Panc1 (cell line): ENCODE measurements around the gene ACOT12. TPM values are rescaled to one million over a fixed set of nuclear protein-coding genes. Genes with fewer than 3 reads are reported as not detected.

Source experiments
- ATAC-seq: fragments of 200-7000 bp; cut with Tn5 transposase; 2 replicates; pipeline ENCODE4 v1.9.1; 2020; ENCODE audit warnings: mild to moderate bottlenecking, moderate library complexity
- BruUV-seq: library from RNA; stranded (reverse); fragments of 400-500 nt; replicated peaks from 2 replicates; lab custom pipeline; 2021; lab: Mats Ljungman, UMichigan
- CTCF ChIA-PET: fragments of 300-600 bp; sonication (Branson Sonifier 250); formaldehyde crosslinking; loops from one replicate; lab custom pipeline; 2022; ENCODE audit warnings: antibody characterized with exemption; lab: Charles Lee
- POLR2A ChIA-PET: fragments of 300-600 bp; sonication (Branson Sonifier 250); formaldehyde crosslinking; loops from one replicate; lab custom pipeline; 2022; ENCODE audit warnings: antibody characterized with exemption; lab: Charles Lee
- DNase-seq: peaks from one replicate; pipeline ENCODE4 v3.0.0-alpha.2; 2010; ENCODE audit warnings: low read depth, low spot score
- H3K27ac ChIP-seq: 2 replicates; pipeline ENCODE4 v1.5.1; 2011; ENCODE audit warnings: mild to moderate bottlenecking, low read length, inconsistent platforms
- H3K27me3 ChIP-seq: fragments of 200-500 bp; sonication (Bioruptor generic); 2 replicates; pipeline ENCODE4 v1.6.0; 2014; ENCODE audit warnings: low read length, inconsistent platforms; ENCODE audit not compliant: control insufficient read depth, insufficient read depth
- H3K36me3 ChIP-seq: fragments of 200-500 bp; sonication (Bioruptor generic); 2 replicates; pipeline ENCODE4 v1.5.1; 2014; ENCODE audit warnings: inconsistent platforms, mild to moderate bottlenecking, low read length, moderate library complexity; ENCODE audit not compliant: control insufficient read depth, insufficient read depth
- H3K4me1 ChIP-seq: 2 replicates; pipeline ENCODE4 v1.5.1; 2011; ENCODE audit warnings: inconsistent platforms, mild to moderate bottlenecking, low read length, moderate library complexity; ENCODE audit not compliant: control insufficient read depth, insufficient read depth
- H3K4me3 ChIP-seq, 2 experiments: 2 replicates each; pipeline ENCODE4 v1.5.1; 2011 to 2012; ENCODE audit warnings: low read depth in 2 of 2, low read length in 2 of 2, mild to moderate bottlenecking in 2 of 2, inconsistent platforms in 1 of 2, moderate library complexity in 1 of 2
- H3K9me3 ChIP-seq: fragments of 200-500 bp; sonication (Bioruptor generic); 2 replicates; pipeline ENCODE4 v1.5.1; 2014; ENCODE audit warnings: low read depth, mild to moderate bottlenecking, inconsistent platforms, low read length, moderate library complexity; ENCODE audit not compliant: control insufficient read depth, insufficient read depth
- CTCF ChIP-seq: fragments of 450-650 bp; IDR thresholded peaks from 2 replicates; pipeline ENCODE4 v1.5.1; 2017; ENCODE audit warnings: mild to moderate bottlenecking
- POLR2AphosphoS5 ChIP-seq: IDR thresholded peaks from 2 replicates; pipeline ENCODE4 v1.6.1; 2012; ENCODE audit warnings: mild to moderate bottlenecking, low read depth, low read length, moderate library complexity
- REST ChIP-seq, 2 experiments: IDR thresholded peaks; 2 replicates each; pipeline ENCODE4 v1.6.1; 2011 to 2012; ENCODE audit warnings: low read depth in 2 of 2, control low read depth in 1 of 2, low read length in 1 of 2, mild to moderate bottlenecking in 1 of 2, moderate library complexity in 1 of 2; ENCODE audit not compliant: insufficient read depth in 1 of 2
- SIN3A ChIP-seq: IDR thresholded peaks from 2 replicates; pipeline ENCODE4 v1.6.1; 2012; ENCODE audit warnings: low read depth, mild to moderate bottlenecking, low read length, moderate library complexity, borderline replicate concordance; ENCODE audit not compliant: insufficient read depth
- TCF7L2 ChIP-seq: IDR thresholded peaks from 2 replicates; pipeline ENCODE4 v1.6.1; 2011; ENCODE audit warnings: mild to moderate bottlenecking, low read depth, low read length, inconsistent platforms
- in situ Hi-C: cut with HindIII; loops from 2 replicates; pipeline ENCODE4 v1.10.0; 2016; ENCODE audit warnings: low sequenced_read_pairs, low pct_unique_long_range_greater_than_20kb
- intact Hi-C: fragments of 100-400 bp; cut with micrococcal nuclease; formaldehyde crosslinking; loops from one replicate; pipeline ENCODE4 v1.10.0; 2022; ENCODE audit not compliant: unreplicated experiment
- total RNA-seq: library from RNA; stranded (reverse); gene quantifications from one replicate; pipeline ENCODE4 v1.2.1, GENCODE V29; 2021; ENCODE audit not compliant: unreplicated experiment

Gene ACOT12
- total RNA-seq, 1 experiment from 2014 or later: 0.74 TPM

GRCh38 chr5:81354093-81354492, 39.8 kb downstream of the ACOT12 start:
- Histone ChIP-seq H3K9me3 (no peaks in the 10 kb centered on the region), H3K27me3 (no peaks in the 10 kb centered on the region), H3K4me3 (no peak overlapping the region), H3K27ac (no peak overlapping the region), H3K4me1 (no peaks in the 10 kb centered on the region), H3K36me3 (no peaks in the 10 kb centered on the region)
- ATAC-seq (no peak), DNase-seq (no peak)
- POLR2A ChIA-PET: no interaction called here
- in situ Hi-C loops: no loop called here
- no TSS peak for BruUV-seq
- CTCF ChIA-PET: no interaction called here
- TF ChIP-seq SIN3A: no peak
- no peak for TF ChIP-seq CTCF
- no peak for TF ChIP-seq POLR2AphosphoS5
- no peak for TF ChIP-seq TCF7L2
- TF ChIP-seq REST (IDR thresholded peaks at IDR 0.05; ENCODE audit: insufficient read depth in 1 of 2, low read depth in 2 of 2, low read length in 1 of 2): no peak
- intact Hi-C loops: no loop called here

GRCh38 chr5:81353189-81353588, 40.7 kb downstream of the ACOT12 start:
- intact Hi-C loops: no loop called here
- ATAC-seq (no peak), DNase-seq (no peak)
- H3K4me3 ChIP-seq: no peak overlapping the region
- no peaks in the 10 kb centered on the region for H3K4me1 ChIP-seq
- TF ChIP-seq CTCF: no peak
- no peak for TF ChIP-seq TCF7L2
- no peak for TF ChIP-seq REST (IDR thresholded peaks at IDR 0.05; ENCODE audit: insufficient read depth in 1 of 2, low read depth in 2 of 2, low read length in 1 of 2)
- TF ChIP-seq SIN3A: no peak
- TF ChIP-seq POLR2AphosphoS5: no peak
- H3K27ac ChIP-seq: no peak overlapping the region
- no peaks in the 10 kb centered on the region for H3K9me3 ChIP-seq
- in situ Hi-C loops: no loop called here
- CTCF ChIA-PET: no interaction called here
- POLR2A ChIA-PET: no interaction called here
- no peaks in the 10 kb centered on the region for H3K27me3 ChIP-seq
- BruUV-seq: no TSS peak
- no peaks in the 10 kb centered on the region for H3K36me3 ChIP-seq
